ENCODE data around the gene TACR1.
"Not testable (repeated sequence)": the region's sequence is repeated elsewhere in the genome, so short reads cannot be mapped to it uniquely, and the experiment has no call there.

TACR1 gene

DNA sequence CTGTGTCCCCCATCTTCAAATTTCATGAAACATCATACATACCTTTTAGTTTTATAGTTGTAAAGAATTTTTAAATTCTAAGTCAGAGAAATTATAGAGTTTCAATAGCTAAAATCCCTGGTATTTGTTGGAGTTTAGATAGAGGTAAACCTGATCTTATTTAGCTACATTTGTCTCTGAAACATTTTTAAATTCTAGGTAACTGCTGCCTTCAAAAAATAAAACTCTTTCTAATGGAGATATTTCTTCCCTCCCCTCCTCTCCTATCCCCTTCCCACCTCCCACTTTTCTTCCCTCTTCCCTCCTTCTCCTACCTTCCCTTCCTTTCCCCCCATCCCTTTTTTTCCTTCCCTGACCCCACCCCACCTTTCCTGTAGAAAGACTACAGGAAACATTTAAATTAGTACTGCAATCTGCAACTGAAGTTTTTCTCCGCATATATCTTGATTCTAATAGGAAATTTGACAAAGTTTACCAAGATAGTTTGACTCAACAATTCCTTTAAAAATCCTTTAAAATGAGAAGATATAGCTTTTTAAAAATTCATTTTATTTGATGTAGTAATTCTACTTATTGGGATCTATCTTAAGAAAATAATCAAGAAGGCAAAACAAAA is 4.1 kb downstream of the TACR1 start:
- no peak for DNase-seq (ENCODE audit: extremely low read depth in 1 of 2, low read depth in 1 of 2)

DNA sequence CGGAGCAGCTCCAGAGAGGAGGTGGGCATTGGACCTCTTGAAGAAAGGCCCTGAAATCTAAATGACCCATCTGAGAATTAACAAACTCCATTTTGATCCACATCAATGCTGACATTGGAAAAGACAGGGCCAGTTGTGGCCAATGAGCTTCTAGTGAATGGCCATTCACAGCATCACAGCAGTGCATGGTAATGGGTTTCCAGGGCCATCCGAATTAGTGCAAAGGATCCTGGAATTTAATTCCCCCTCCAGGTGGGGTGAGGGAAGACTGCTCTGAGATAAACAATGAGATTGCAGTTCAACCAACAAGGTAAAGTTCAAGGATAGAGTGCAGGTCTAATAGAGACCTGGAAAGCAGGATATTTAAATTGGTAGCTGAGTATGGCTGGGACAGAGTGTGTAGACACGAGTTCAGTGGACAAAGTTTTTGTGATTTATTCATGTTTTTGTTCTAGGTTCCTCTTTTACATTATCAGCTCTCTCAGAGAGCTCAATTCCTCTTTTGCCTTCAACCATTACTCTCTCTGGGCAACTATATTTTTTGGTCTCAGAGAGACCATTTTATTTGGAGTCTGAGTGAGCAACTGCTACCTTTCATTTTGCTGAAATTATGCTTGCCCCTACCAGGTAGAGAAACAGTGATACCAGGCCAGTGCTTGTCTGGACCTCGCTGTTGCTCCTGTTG is 5.0 kb downstream of the TACR1 start:
- no peak for DNase-seq (ENCODE audit: extremely low read depth in 1 of 2, low read depth in 1 of 2)

GRCh38 chr2:75192496-75192895 is 6.8 kb downstream of the TACR1 start:
- no peak for DNase-seq (ENCODE audit: extremely low read depth in 1 of 2, low read depth in 1 of 2)

DNA sequence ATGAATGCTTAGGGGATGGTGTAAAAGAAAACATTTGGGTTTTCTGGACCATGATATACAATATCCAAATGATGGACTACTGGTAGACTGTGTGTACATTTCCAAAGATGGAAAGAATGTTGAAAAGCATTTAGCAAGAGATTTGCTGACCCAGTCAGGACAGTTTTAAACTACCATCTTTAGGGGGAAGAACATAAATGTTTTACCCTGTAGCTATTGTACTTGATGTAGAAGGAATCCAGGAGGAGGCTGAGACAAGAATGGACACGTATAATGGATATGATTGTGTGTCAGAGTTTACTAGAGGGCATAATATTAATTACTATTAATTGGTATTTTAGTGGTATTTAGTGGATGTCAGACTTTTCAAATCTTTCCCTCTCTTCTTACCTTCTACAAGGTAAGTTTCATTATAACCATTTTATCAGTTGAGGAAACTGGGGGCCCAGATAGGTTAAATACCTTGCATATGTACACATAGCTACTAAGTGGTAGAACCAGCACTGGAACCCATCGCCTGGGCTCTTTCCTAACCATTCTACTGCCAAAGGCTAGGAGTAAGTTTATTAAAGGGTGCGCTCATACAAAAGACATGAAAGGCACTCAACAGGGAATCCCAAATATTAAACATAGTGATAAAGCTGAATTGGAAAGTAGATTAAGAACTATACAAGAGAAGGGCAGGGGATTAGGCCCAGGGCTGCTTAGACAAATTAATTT is 8.9 kb downstream of the TACR1 start:
- DNase-seq (ENCODE audit: extremely low read depth in 1 of 2, low read depth in 1 of 2) = no peak

DNA sequence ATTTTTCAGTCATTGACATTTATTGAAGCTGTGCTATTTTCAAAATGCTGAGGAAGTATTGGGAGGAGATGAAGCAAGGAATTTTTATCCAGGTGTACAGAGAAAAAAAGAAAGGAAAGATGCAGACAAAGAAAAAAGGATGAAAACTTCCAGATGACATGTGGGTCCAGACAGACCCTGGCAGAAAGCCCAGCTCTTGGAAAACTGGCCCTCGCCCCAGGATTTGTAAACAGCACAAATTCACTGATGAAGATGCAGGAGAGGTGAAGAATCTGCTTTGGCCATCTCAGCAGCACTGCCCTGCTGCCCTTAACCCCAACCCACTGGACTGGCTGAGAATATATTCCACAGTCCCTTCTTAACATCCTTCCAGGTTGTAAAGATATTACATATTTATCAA is 12.5 kb downstream of the TACR1 start:
- no peak for DNase-seq (ENCODE audit: extremely low read depth in 1 of 2, low read depth in 1 of 2)

DNA sequence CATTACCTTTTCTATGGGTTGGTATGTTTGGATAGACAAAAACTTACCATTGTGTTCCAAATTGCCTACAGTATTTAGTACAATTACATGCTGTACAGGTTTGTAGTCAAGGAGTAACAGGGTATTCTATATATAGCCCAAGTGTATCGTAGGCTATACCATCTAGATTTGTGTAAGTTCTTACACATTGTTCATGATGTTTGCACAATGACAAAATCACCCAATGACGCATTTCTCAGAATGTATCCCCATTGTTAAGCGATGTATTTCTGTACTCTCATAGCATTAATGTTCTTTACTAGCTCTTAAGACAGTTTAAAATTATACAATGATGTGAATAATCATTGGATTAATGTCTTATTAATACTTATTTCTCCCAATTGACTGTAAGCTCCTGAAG is 16.7 kb downstream of the TACR1 start:
- no peak for DNase-seq (ENCODE audit: extremely low read depth in 1 of 2, low read depth in 1 of 2)

DNA sequence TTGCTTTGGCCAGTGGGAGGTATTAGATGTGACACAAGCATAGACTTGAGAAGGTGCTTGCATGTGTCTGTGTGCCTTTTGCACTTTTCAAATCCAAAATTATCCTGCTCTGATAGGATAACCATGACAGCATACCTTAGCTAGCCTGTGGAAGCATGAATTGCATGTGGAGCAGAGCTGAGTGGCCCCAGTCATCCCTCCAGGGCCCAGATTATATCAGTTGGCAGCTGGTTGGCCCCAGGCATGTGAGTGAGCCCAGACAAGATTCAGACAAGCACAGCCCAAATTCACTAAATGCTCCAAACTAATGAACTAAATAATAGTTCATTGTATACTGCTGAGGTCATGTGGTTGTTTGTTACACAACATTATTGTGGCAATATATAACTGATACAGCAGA is 18.8 kb downstream of the TACR1 start:
- DNase-seq (ENCODE audit: extremely low read depth in 1 of 2, low read depth in 1 of 2) = no peak

GRCh38 chr2:75177427-75177826 is 21.9 kb downstream of the TACR1 start:
- no peak for DNase-seq (ENCODE audit: extremely low read depth in 1 of 2, low read depth in 1 of 2)

GRCh38 chr2:75175456-75175855 is 23.9 kb downstream of the TACR1 start:
- DNase-seq (ENCODE audit: extremely low read depth in 1 of 2, low read depth in 1 of 2) = no peak

- no peak for DNase-seq (ENCODE audit: extremely low read depth in 1 of 2, low read depth in 1 of 2)
Measured at GRCh38 chr2:75174981-75175380, 24.3 kb downstream of the TACR1 start.

GRCh38 chr2:75174519-75174918 is 24.8 kb downstream of the TACR1 start:
- DNase-seq (ENCODE audit: extremely low read depth in 1 of 2, low read depth in 1 of 2) = no peak

DNA sequence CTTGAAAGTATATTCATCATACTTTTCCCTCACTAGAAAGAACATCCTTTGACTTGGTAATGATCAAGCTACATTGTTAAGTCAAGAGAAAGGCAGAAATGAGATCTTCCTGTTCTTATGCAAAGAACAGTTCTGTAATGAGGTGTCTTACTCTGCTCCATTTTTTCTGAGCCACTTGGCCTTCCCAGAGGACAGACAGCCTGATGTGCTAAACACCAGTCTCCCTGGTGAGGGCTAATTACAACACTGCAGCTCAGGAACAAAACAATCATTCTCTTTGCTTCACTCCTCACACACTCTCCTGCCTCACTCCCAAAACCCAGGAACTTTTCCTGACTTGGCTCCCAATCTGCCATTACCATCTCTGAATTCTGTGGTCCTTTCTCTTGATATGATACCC is 25.6 kb downstream of the TACR1 start:
- DNase-seq (ENCODE audit: extremely low read depth in 1 of 2, low read depth in 1 of 2) = no peak

DNA sequence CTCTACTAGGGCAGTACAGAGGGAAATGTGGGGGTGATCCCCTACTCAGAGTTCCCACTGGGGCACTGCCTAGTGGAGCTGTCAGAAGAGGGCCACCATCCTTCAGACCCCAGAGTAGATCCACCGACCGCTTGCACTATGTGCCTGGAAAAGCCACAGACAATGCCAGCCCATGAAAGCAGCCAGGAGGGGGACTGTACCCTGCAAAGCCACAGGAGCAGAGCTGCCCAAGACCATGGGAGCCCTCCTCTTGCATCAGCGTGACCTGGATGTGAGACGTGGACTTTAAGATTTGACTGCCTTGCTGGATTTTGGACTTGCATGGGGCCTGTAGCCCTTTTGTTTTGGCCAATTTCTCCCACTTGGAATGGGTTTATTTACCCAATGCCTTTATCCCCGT is 27.9 kb downstream of the TACR1 start:
- DNase-seq (ENCODE audit: extremely low read depth in 1 of 2, low read depth in 1 of 2) = not testable (repeated sequence)

GRCh38 chr2:75170889-75171288 is 28.4 kb downstream of the TACR1 start:
- DNase-seq (ENCODE audit: extremely low read depth in 1 of 2, low read depth in 1 of 2) = no peak

- no peak for DNase-seq (ENCODE audit: extremely low read depth in 1 of 2, low read depth in 1 of 2)
Measured at GRCh38 chr2:75168186-75168585, 31.1 kb downstream of the TACR1 start.

DNA sequence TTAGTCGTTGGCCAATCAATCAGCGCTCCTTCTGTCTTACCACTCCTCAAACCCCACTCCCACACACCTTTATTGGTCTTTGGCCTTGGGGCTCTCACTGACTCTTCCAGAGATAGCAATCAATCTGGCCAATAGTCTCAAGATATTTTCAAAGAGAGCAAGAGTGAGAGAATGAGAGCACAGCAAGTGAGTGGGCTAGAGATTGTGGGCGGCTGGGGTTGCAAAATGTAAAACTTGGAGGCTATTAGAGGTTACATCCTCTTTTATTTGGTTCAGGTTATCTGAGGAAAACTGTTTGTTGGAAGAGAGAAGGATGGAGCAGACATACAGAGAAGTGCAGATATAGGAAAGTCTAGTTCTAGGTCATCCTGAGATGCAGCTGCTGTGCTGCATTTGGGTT is 32.8 kb downstream of the TACR1 start:
- DNase-seq (ENCODE audit: extremely low read depth in 1 of 2, low read depth in 1 of 2) = no peak

- no peak for DNase-seq (ENCODE audit: extremely low read depth in 1 of 2, low read depth in 1 of 2)
Measured at GRCh38 chr2:75162897-75163296, 36.4 kb downstream of the TACR1 start.

DNA sequence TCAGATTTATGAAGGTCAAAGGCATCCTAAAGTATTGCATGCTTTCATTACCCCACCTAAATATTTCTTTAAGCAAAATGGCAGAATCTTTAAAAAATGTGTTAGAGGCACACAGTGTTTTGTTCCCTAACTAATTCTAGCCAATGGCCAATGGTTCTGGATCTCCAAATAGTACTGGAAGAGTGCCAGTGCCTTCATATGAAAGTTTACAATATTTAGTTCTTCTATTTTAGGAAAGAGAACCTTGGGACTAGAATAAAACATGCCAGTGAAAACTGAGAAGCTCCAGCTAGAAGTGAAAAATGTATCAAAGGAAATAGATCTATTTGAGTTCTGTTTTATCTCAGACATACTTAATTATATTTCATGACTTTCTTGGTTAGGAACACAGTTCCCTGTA is 37.1 kb downstream of the TACR1 start:
- DNase-seq (ENCODE audit: extremely low read depth in 1 of 2, low read depth in 1 of 2) = no peak

DNA sequence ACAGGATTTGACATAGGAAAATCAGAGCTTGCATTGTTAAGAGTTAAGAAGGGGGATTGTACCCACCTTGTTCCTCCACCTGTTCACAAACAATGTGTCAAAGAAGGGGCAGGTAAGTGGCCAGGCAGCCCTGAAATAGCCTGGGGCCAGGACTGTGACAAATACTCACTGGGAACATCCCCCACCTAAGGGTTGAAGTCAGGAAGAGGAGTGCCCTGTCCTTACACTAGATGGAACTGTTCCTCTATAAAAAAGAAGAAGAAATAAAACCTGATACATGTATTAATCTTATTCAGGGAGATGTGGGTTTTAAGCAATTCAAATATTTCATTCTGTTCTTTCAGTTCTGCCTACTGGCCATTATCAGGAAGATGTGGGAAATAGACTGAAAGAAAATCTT is 41.9 kb downstream of the TACR1 start:
- no peak for DNase-seq (ENCODE audit: extremely low read depth in 1 of 2, low read depth in 1 of 2)

- DNase-seq (ENCODE audit: extremely low read depth in 1 of 2, low read depth in 1 of 2) = no peak
Measured at GRCh38 chr2:75155115-75155514, 44.2 kb downstream of the TACR1 start.

DNA sequence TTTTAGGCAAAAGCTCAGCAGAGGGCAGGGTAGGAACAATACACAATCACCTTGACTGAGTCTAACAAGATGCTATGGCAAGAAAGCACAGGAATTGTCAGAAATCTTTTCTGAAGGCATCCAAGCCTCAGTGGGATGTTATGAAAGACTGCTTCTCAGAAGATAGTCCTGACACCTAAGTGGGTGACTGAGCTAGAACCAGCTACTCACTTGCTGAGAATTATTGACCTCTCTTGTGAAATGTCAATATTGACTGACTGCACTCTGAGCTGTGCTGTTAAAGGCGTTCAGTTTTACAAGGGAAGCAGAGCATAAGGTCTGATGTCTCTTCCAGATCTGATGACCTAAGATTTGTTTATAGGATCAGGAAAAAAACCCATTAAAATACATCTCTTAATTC is 46.1 kb downstream of the TACR1 start:
- no peak for DNase-seq (ENCODE audit: extremely low read depth in 1 of 2, low read depth in 1 of 2)

GRCh38 chr2:75152243-75152642 is 47.1 kb downstream of the TACR1 start:
- not testable (repeated sequence) for DNase-seq (ENCODE audit: extremely low read depth in 1 of 2, low read depth in 1 of 2)
